NCI-H345 (cell line): ENCODE measurements around the gene FGF12.
"Not testable (repeated sequence)": the region's sequence is repeated elsewhere in the genome, so short reads cannot be mapped to it uniquely, and the experiment has no call there.

Source experiments
- DNase-seq: peaks from one replicate; lab custom pipeline; 2025; lab: John Stamatoyannopoulos, UW

FGF12 gene

GRCh38 chr3:192577811-192578210 lies 149.5 kb downstream of the FGF12 start:
- no peak for DNase-seq

- DNase-seq, result no peak
Observed at GRCh38 chr3:192577271-192577670, 150.1 kb downstream of the FGF12 start.

- not testable (repeated sequence) for DNase-seq
Observed at GRCh38 chr3:192576704-192577103, 150.6 kb downstream of the FGF12 start.

GRCh38 chr3:192575879-192576506 lies 151.3 kb downstream of the FGF12 start:
- no peak for DNase-seq

- no peak for DNase-seq
Observed at GRCh38 chr3:192573240-192573639, 154.1 kb downstream of the FGF12 start.

GRCh38 chr3:192570821-192571791 lies 156.2 kb downstream of the FGF12 start:
- DNase-seq, result peak; percentile 70

- no peak for DNase-seq
Observed at GRCh38 chr3:192570315-192570714, 157.0 kb downstream of the FGF12 start.

GRCh38 chr3:192566706-192567290 lies 160.5 kb downstream of the FGF12 start:
- peak; percentile 77 for DNase-seq

- DNase-seq, result no peak
Observed at GRCh38 chr3:192564611-192565010, 162.7 kb downstream of the FGF12 start.

GRCh38 chr3:192563417-192563816 lies 163.9 kb downstream of the FGF12 start:
- DNase-seq, result no peak

- DNase-seq, result no peak
Observed at GRCh38 chr3:192553707-192554106, 173.6 kb downstream of the FGF12 start.

- no peak for DNase-seq
Observed at GRCh38 chr3:192550356-192550755, 177.0 kb downstream of the FGF12 start.

GRCh38 chr3:192545333-192545732 lies 182.0 kb downstream of the FGF12 start:
- no peak for DNase-seq

GRCh38 chr3:192543163-192543562 lies 184.2 kb downstream of the FGF12 start:
- DNase-seq, result no peak

- DNase-seq, result no peak
Observed at GRCh38 chr3:192516820-192517219, 210.5 kb downstream of the FGF12 start.

GRCh38 chr3:192515664-192516045 lies 211.7 kb downstream of the FGF12 start:
- peak; percentile 87 for DNase-seq

GRCh38 chr3:192514754-192515663 lies 212.3 kb downstream of the FGF12 start:
- DNase-seq, result peak; percentile 92

GRCh38 chr3:192514081-192514753 lies 213.1 kb downstream of the FGF12 start:
- peak; percentile 68 for DNase-seq

- DNase-seq, result no peak
Observed at GRCh38 chr3:192505731-192506130, 221.6 kb downstream of the FGF12 start.

GRCh38 chr3:192501401-192501800 lies 225.9 kb downstream of the FGF12 start:
- no peak for DNase-seq

- no peak for DNase-seq
Observed at GRCh38 chr3:192496905-192497587, 230.3 kb downstream of the FGF12 start.
